Activated CD8-positive, alpha-beta memory T cell treated with anti-CD3 and anti-CD28 coated beads, Interleukin-2, amount 50 U/mL, for 24 hours (primary cell): ENCODE data around the gene RTP3.

ENCODE experiments used
- DNase-seq: peaks from one replicate; pipeline ENCODE4 v3.0.0-alpha.2; 2020; ENCODE audit errors: extremely low read depth

The RTP3 gene

GRCh38 chr3:46497556-46498265, at the start of gene RTP3:
Gene RTP3, plus strand, starts transcription at chr3:46497976. Its CDS starts 87 bp downstream, at chr3:46498063.
- no peak for DNase-seq

DNA sequence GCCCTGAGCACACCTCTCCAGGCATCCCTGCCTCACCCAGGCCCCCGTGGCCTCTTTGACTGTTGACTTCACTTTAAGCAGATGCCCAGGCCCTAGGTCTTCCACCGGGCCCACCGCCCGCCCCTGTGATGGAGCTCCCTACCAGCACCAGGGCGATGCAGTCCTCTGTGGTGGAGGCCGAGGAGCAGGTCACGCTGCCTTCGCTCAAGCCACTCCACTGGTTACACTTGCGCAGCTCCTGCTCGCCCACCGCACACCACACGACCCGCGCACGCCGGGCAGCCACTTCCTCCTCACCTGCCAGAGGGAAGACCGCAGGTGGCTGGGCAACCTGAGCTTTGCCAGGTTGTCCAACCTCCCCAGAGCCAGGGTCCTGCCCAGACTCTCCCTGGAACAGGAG, 49.1 kb upstream of the RTP3 start:
- no peak for DNase-seq

DNA sequence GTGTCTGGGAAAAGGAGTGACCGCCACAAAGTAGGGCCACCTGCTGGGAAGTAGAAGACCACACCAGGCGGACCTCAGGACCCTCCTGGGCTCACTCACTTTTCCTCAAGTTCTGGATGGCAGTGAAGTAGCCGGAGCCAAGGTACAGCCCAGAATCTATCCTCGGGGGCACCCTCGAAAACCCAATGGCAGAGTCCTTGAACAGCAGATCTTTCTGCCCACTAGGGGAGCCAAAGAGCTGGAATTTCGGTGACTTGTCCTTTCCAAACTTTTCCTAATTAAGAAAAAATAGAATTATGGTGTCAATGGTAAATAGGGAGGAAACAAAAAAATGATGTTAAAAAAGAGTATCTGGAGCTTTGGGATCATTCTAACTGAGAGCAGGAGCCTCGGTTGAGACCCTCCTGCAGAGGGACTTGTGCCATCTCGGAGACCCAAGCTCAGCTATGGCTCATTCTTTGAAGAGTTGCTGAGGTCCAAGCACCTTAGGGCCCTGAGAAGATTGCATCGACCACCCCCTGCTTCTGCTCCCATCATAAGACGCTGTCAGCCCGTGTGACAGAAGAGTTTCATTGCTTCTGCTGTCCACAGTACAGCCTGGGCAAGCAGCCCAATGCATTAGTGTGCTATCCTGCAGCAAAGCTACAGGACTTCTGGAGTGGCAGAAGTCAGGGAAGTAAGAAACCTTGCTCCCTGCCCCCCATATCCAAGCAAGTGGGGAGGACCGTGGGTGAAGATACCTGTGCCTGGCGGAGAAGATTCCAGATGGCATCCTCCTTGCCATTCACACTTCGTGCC, 47.8 kb upstream of the RTP3 start:
- no peak for DNase-seq

GRCh38 chr3:46453526-46454208, 44.1 kb upstream of the RTP3 start:
- no peak for DNase-seq

DNA sequence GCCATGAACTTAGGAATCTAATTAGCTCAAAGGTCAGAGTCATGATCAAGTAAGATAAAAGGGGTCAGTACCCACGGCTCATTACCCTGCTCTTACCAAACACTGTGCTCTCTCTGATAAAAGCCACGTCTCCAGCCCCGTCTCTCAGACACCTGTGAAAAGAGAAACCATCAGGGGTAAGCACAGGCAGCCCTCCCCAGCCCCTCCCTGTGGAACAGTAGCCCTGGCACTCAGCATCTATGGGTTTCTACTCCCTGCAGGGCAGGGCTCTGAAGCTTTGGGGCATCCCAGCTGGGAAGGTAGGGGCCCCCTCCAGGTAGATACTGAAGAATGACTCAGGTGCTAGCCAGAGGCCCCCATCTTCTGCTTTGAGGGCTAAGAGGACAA, 43.6 kb upstream of the RTP3 start:
- no peak for DNase-seq

- no peak for DNase-seq
These were observed 43.2 kb upstream of the RTP3 start for GRCh38 chr3:46454606-46455005.

GRCh38 chr3:46455231-46456115, 42.3 kb upstream of the RTP3 start:
- DNase-seq: no peak

GRCh38 chr3:46456118-46456517, 41.7 kb upstream of the RTP3 start:
- no peak for DNase-seq

DNA sequence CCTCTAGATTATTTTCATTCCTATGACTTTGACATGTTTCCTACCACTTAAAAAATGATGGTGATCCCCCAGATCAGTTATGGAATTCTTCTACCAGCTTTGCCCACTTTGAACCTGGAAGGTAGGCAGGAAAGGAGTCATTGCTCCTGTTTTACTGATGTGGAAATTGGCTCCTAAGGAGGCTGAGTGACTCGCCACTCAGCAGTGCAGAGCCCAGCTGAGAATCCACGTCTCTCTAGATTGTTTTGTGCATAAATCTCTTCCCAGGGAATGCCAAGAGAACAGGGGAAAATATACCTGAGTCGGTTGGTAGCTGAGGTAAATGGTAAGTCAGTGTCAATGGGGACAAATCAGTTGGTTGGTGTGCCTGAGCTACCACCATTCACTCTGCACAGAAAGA, 37.7 kb upstream of the RTP3 start:
- no peak for DNase-seq

DNA sequence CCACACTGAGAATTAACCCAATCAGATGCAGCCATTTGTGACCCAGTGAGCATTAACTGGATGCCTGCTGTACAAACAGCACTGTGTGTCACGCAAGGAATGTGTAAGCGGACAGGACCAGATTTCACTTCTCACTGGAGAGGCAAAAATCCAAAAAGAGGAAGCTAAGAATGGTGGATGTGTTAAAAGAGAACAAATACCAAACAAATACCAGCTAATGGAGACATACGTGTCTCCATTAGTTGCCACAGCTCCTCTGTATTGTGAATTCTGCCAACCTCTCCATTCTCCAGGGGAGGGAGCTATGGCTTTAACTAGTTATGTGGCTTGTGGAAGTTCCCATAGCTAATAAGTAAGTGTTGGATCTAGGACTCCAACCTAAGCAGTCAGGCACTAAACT, 35.7 kb upstream of the RTP3 start:
- no peak for DNase-seq

DNA sequence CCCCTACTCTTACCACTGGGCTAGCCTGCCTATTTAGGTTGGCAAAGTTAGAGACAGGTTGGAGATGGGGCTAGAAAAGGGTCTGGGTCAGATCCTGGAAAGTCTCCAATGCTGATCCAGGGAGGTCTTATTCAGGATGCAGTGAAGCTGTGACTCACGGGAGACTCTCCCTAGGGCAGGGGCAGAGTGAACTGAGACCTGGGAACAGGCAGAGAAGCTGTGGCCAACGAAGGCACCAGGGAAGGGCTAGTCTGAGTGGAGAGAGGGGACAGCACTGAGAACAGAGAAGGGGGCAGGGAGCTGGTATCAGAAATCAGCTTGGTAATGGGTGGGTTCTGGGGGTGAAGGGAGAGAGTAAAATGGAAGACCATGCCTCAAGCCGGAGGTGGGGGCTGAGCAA, 35.3 kb upstream of the RTP3 start:
- DNase-seq: no peak

- DNase-seq: no peak
These were observed 34.5 kb upstream of the RTP3 start for GRCh38 chr3:46463120-46463867.

GRCh38 chr3:46463868-46464241, 33.9 kb upstream of the RTP3 start:
- DNase-seq: no peak

- no peak for DNase-seq
These were observed 33.2 kb upstream of the RTP3 start, which contains the start of gene LTF for GRCh38 chr3:46464326-46465195. Gene LTF, minus strand, starts transcription at chr3:46464905. Its CDS starts 38 bp downstream, at chr3:46464867.

DNA sequence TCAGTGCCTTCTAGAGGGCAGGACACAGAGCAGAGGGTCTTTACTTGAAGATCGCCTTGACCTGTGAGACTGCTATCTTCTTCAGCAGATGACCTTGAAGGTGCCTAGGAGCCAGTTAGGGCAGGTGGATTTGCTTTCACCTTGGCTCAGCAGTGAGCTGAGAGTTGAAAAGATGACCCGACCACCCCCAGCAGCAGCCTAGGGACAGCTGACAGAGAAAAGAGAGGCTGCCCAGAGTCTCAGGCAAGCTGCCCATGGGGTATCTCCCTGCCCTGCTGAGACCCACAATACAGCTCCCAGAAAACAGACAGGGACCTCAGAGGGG, 32.6 kb upstream of the RTP3 start:
- no peak for DNase-seq

DNA sequence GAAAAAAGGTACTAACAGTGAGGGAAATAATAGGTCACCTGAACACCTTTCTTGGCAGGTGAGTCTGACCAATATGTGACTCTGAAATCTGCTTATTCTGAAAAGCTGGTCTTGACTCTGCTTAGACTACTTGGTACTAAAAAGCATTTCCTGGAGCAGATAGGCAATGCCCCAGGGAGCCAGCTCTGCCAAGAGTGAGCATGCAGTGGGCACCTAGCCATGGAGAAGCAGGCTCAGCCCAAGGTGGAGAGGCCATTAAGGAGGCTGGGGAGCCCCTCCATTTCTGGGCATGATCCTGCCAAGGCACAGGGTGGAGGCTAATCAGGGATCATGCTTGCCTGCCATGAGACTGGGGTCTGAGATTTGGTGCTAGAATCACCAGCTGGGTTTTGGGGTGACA, 31.5 kb upstream of the RTP3 start:
- no peak for DNase-seq

DNA sequence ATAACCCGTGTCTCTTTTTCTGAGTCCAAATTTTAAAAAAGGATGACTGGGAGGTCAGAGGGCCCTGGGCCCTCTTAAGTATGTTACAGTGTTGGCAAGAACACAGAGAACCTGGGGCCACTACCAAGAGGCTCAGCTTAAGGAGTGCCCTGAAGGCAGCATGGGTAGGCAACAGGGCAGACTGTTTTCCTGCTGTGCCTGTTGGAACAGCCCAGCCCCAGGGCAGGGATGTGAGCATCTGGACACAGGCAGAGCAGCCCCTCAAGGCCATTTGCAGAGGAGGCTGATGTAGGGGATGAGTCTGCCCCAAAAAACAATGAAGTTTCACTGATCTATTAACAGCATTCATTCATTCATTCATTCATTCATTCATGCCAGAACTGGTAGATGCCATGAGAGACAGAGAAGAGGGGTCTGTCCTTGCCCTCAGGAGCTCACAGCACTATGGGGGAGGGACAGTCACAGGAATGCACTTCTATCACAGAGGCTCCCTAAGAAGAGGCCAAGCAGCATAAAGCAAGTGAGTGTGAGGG, 30.8 kb upstream of the RTP3 start:
- DNase-seq: no peak

DNA sequence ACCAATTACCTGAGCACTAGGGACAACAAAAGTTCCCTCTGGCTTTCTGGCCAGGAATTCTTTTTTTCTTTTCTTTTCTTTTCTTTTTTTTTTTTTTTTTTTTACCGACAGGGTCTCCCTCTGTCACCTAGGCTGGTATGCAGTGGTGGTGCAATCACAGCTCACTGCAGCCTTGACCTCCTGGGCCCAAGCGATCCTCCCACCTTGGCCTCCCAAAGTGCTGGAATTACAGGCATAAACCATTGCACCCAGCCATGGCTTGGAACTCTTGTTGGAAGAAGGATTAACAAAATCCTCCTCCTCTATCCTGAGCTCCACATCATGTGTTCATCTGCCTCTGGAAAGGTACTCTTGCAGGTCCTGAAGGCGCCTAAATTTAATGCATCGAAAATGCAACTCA, 30.2 kb upstream of the RTP3 start:
- DNase-seq: no peak

DNA sequence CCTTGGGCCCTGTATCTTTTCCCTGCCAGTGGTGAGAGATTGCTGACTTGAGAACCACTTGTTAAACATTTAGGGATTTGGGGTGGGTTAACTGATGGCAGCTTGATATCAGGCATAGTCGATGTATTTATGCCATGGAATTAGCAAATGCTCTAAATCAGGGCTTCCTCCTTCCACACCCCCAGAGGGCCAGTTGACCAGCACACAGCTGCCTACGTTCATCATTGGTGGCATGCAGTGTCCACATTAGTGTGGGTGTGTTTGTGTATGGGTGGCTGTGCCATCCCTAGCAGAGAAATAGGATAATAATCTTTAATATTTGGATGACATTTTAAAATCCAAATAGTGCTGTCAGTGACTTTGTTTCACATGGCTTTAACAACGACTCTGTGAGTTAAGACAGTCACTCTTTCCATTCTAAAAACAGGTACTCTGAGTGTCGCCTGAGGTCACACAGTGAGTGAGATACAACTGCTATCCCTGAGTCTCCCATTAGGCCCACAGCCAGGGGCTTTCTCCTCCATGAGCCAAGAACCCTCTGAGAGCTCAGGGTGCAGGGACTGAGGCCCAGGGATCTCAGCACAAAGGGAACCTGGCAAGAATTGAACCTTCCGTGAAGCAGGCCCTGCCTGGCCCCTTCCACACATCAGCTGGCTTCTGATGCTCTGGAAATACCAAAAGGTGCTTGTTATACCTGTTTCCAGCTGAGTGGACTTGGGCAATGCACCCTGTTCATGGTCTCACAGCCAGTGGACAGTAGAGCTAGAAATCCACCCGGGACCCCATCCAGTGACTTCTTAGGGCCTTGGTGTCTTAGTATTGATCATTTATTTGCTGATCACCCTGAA, 28.8 kb upstream of the RTP3 start:
- no peak for DNase-seq
